Heart left ventricle (tissue), 16 donors: ENCODE data around the gene CRYL1. TPM values are rescaled to one million over a fixed set of nuclear protein-coding genes. Genes with fewer than 3 reads are reported as not detected.
A peak's percentile ranks its signal among the peaks of the same experiment; 100 is the strongest.

Experiments used
- ATAC-seq, 4 donors: fragments of 200-7000 bp; cut with Tn5 transposase; one replicate each; pipeline ENCODE4 v1.9.1; 2020 to 2022; ENCODE audit warnings: moderate library complexity in 4 of 4, mild to moderate bottlenecking in 3 of 4, moderate number of reproducible peaks in 1 of 4
- DNase-seq, 5 donors: peaks; one replicate each; pipeline ENCODE4 v3.0.0-alpha.2; 2020
- H3K27ac ChIP-seq, 12 donors: fragments of 200-600 bp; sonication (generic) in 4 of 12; one replicate each; pipeline versions ENCODE4 v1.5.0 to v1.8.0; 2016 to 2022; ENCODE audit warnings: mild to moderate bottlenecking in 2 of 12
- H3K27me3 ChIP-seq, 9 donors: fragments of 200-600 bp; sonication (generic) in 2 of 9; one replicate each; pipeline versions ENCODE4 v1.5.1 to v1.8.0; 2016 to 2022; ENCODE audit warnings: mild to moderate bottlenecking in 3 of 9
- H3K36me3 ChIP-seq, 9 donors: fragments of 200-600 bp; sonication (generic) in 2 of 9; one replicate each; pipeline versions ENCODE4 v1.5.0 to v1.8.0; 2018 to 2022; ENCODE audit warnings: mild to moderate bottlenecking in 2 of 9
- H3K4me1 ChIP-seq, 12 donors: fragments of 200-600 bp; sonication (generic) in 4 of 12; one replicate each; pipeline versions ENCODE4 v1.5.0 to v1.8.0; 2016 to 2022; ENCODE audit warnings: mild to moderate bottlenecking in 3 of 12
- H3K4me3 ChIP-seq, 12 donors: fragments of 200-600 bp; sonication (generic) in 4 of 12; one replicate each; pipeline versions ENCODE4 v1.5.0 to v1.8.0; 2017 to 2022; ENCODE audit warnings: mild to moderate bottlenecking in 9 of 12, moderate library complexity in 4 of 12
- H3K9me3 ChIP-seq, 12 donors: fragments of 200-600 bp; sonication (generic) in 4 of 12; one replicate each; pipeline versions ENCODE4 v1.5.0 to v1.8.0; 2016 to 2022; ENCODE audit warnings: mild to moderate bottlenecking in 1 of 12
- POLR2A ChIP-seq, 2 donors: fragments of 450-650 bp; IDR thresholded peaks; one replicate each; pipeline ENCODE4 v1.6.1; 2017; ENCODE audit warnings: antibody characterized with exemption in 2 of 2, mild to moderate bottlenecking in 2 of 2, moderate library complexity in 2 of 2
- WGBS, 4 donors: extraction: QIAGEN DNeasy Blood & Tissue Kit in 2 of 4; methylation state at CpG; one replicate each; pipeline versions ENCODE4 v1.1.5 to v1.1.7; 2013 to 2018; 5-methylcytosine and 5-hydroxymethylcytosine counted together
- intact Hi-C, 10 donors: fragments of 100-400 bp; cut with DNase I; formaldehyde crosslinking; loops; one replicate each; pipeline versions ENCODE4 v1.11.1 to v1.14.2; 2022
- polyA plus RNA-seq, 2 donors: library from polyadenylated mRNA; stranded (reverse); fragments of 200-250 nt; gene quantifications; one replicate each; pipeline ENCODE4 v1.2.3, GENCODE V29; 2013
- total RNA-seq, 9 donors: library from RNA; depleted of rRNA in 2 of 9; stranded (reverse); fragments of >200 nt in 2 of 9; fragmentation: NEBNext Ultra II Directional in 3 of 9; extraction: Animal tissue kit (Norgen Biotek cat#: 25700) in 3 of 9; gene quantifications; one replicate each; pipeline versions ENCODE4 v1.1.0 to v1.2.4, GENCODE V29; 2016 to 2023
- TF ChIP-seq, protein P1 (sequence below), 12 donors: fragments of 200-600 bp; sonication (generic) in 4 of 12; IDR thresholded peaks; one replicate each; pipeline versions ENCODE4 v1.5.0 to v1.8.0; 2018 to 2022; ENCODE audit warnings: antibody characterized with exemption in 12 of 12, mild to moderate bottlenecking in 5 of 12
- donor health status: ischemic (EF 13 %, LVEDD 7.1; RV severe dilation, severe dysfunction).
- donor health status: healthy with polysubstance abuse.
- donor health status: DM: no; HTN: yes; CAD: no.
- donor health status: DM: no; HTN: no; CAD: no.
- donor health status: ischemic (EF 25% LVEDD 6.9; RV normal size, moderate dysfunction).
- donor health status: ischemic (EF 25% LVEDD 5.7; RV mildly dilated, moderate dysfunction).
- donor health status: healthy.
- donor health status: DM: yes; HTN: yes; CAD: no.
- donor health status: ischemic (EF 35%, LVEDD 5.7; RV mildly dilated, moderate dysfunction).
- donor health status: nonischemic (EF 11% LVEDD 7.7; RV severe dilation, severe dysfunction).
- donor health status: DM: yes; HTN: yes; CAD: no.
- donor health status: PGD.
- donor health status: ischemic (EF 29% LVEDD 5.4; RV normal size, mild dysfunction).
- donor health status: nonischemic (EF 23%, LVEDD 6.1; RV moderate dilation, normal function).

Gene CRYL1
- total and polyA plus RNA-seq, 11 donors = 10.7 to 36.5 (median 20.9) TPM

DNA sequence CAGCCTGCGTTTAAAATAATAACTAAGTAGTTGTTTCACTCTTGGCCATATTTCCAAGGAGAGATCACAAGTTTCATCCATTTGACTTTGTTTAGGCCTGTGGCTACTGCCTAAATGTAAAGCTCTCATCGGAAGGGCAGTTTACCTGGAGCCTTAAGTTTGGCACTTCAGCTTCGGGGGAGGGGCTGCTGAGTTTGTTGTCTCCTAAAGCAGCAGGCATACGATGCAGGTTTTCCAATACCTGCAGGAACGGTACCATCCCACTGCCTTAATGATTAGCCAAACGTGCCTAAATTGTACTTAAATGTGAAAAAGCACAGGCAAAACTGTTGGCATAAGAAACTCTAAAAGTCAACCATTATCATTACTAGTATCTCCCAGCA is 63.1 kb downstream of the CRYL1 start:
- peak in 3 of 4 donors; percentile 2 to 18 (median 4) for ATAC-seq
- WGBS, 4 donors = 36 to 52% (median 43%) methylated on average over 6 of the region's 6 CpGs
- peaks cover 0 to 53% (median 14%) of the 10 kb centered on the region in 12 donors for H3K4me1 ChIP-seq
- no peaks in the 10 kb centered on the region for H3K9me3 ChIP-seq
- TF ChIP-seq POLR2A (IDR thresholded peaks at IDR 0.05) = no peak
- TF ChIP-seq, protein P1, sequence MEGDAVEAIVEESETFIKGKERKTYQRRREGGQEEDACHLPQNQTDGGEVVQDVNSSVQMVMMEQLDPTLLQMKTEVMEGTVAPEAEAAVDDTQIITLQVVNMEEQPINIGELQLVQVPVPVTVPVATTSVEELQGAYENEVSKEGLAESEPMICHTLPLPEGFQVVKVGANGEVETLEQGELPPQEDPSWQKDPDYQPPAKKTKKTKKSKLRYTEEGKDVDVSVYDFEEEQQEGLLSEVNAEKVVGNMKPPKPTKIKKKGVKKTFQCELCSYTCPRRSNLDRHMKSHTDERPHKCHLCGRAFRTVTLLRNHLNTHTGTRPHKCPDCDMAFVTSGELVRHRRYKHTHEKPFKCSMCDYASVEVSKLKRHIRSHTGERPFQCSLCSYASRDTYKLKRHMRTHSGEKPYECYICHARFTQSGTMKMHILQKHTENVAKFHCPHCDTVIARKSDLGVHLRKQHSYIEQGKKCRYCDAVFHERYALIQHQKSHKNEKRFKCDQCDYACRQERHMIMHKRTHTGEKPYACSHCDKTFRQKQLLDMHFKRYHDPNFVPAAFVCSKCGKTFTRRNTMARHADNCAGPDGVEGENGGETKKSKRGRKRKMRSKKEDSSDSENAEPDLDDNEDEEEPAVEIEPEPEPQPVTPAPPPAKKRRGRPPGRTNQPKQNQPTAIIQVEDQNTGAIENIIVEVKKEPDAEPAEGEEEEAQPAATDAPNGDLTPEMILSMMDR (IDR thresholded peaks at IDR 0.05) = no peak
- DNase-seq = no peak
- H3K27me3 ChIP-seq = no peaks in the 10 kb centered on the region
- H3K36me3 ChIP-seq = no peaks in the 10 kb centered on the region
- intact Hi-C loops = no loop called here
- H3K4me3 ChIP-seq = peak overlapping the region in 1 of 12 donors; percentile 16
- H3K27ac ChIP-seq = peak overlapping the region in 11 of 12 donors; percentile 10 to 89 (median 70)

DNA sequence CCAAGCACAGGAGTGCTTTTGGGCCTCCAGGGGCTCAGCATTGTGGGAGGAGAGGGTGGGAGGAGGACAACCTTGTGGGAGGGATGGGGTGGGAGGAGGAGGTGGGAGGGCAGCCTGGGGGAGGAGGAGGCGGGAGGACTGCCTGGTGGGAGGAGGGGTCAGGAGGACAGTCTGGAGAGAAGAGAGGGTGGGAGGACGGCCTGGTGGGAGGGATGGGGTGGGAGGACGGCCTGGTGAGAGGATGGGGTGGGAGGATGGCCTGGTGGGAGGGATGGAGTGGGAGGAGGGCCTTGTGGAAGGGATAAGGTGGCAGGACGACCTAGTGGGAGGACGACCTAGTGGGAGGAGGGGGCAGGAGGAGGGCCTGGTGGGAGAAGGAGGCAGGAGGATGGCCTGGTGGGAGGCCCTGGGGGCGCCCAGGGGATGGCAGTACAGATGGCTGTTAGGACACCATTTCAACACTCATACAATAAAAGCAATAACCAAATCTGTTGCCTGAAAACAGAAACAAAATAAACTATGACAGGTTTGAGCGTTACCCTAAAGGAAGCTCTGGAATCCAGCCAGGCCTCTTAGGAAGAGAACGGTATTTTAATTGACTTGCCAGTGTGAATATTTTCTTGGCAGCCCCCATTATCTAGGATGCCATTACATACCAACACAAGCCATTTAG is 63.7 kb downstream of the CRYL1 start:
- DNase-seq = peak in 3 of 5 donors; percentile 57 to 66 (median 60)
- H3K27me3 ChIP-seq = no peaks in the 10 kb centered on the region
- intact Hi-C loops = no loop called here
- H3K27ac ChIP-seq = peak overlapping the region; percentile 7 to 89 (median 70)
- peaks cover 0 to 58% (median 19%) of the 10 kb centered on the region in 12 donors for H3K4me1 ChIP-seq
- H3K36me3 ChIP-seq = no peaks in the 10 kb centered on the region
- TF ChIP-seq, protein P1 (IDR thresholded peaks at IDR 0.05) = no peak
- no peak for TF ChIP-seq POLR2A (IDR thresholded peaks at IDR 0.05)
- peak overlapping the region in 1 of 12 donors; percentile 16 for H3K4me3 ChIP-seq
- WGBS, 4 donors = 24 to 38% (median 30%) methylated on average over 8 of the region's 8 CpGs
- peak; percentile 72 to 83 (median 76) for ATAC-seq
- H3K9me3 ChIP-seq = no peaks in the 10 kb centered on the region

DNA sequence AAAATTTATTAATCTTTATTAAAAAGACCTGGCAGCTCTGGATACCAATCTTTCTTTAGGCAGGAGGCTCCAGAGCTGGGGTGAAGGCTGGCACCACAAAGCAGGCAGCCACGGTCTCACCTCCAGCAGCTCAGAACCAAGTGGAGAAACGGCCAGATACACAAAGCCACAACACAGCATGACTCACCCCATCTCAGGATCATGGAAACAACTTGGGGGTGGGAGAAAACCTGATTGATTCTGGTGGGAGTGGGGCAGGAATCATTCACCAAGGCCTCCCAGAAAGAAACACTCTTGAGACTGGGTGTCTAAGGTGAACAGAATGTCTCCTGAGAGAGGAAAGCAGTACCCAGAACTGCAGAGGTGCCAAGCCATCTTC is 64.2 kb downstream of the CRYL1 start:
- Histone ChIP-seq H3K4me3 (no peak overlapping the region), H3K9me3 (no peaks in the 10 kb centered on the region), H3K4me1 (peaks cover 0 to 62% (median 21%) of the 10 kb centered on the region in 12 donors), H3K36me3 (no peaks in the 10 kb centered on the region), H3K27me3 (no peaks in the 10 kb centered on the region), H3K27ac (peak overlapping the region; percentile 7 to 87 (median 70))
- DNase-seq (peak in 1 of 5 donors; percentile 37), ATAC-seq (peak in 3 of 4 donors; percentile 10 to 51 (median 21))
- 39 to 54% (median 49%) methylated on average over 2 of the region's 2 CpGs for WGBS, 4 donors
- TF ChIP-seq POLR2A (IDR thresholded peaks at IDR 0.05) = no peak
- TF ChIP-seq, protein P1 (IDR thresholded peaks at IDR 0.05) = no peak
- intact Hi-C loops = no loop called here

DNA sequence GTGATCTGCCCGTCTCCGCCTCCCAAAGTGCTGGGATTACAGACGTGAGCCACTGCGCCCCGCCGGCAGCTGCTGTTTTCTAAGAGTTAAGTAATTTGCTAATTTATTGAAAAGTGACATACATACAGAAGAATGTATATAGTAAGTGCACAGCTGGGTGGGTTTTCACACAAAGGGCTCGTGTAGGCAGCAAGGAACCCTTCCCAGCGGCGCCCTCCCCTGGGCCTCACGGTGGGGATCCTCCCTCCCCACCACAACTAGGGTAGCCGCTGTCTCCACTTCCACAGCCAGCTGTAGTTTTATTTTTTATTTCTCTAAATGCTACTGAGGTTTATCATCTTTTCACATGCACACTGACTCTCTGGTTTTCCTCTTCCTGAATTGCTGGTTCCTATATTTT is 64.9 kb downstream of the CRYL1 start:
- intact Hi-C loops = no loop called here
- Histone ChIP-seq H3K4me1 (peaks cover 0 to 59% (median 19%) of the 10 kb centered on the region in 12 donors), H3K9me3 (peaks cover 0 to 4% (median 0%) of the 10 kb centered on the region in 12 donors), H3K27me3 (no peaks in the 10 kb centered on the region), H3K4me3 (no peak overlapping the region), H3K36me3 (no peaks in the 10 kb centered on the region), H3K27ac (peak overlapping the region in 9 of 12 donors; percentile 7 to 87 (median 72))
- TF ChIP-seq, protein P1 (IDR thresholded peaks at IDR 0.05) = no peak
- TF ChIP-seq POLR2A (IDR thresholded peaks at IDR 0.05) = no peak
- DNase-seq (no peak), ATAC-seq (no peak)
- 84 to 93% (median 90%) methylated on average over 11 of the region's 11 CpGs for WGBS, 4 donors
